Stimulated activated CD8-positive, alpha-beta memory T cell treated with anti-CD3 and anti-CD28 coated beads, Interleukin-4, amount 100 ng/mL, for 1 hour (primary cell): ENCODE measurements around the gene SULF2.
A peak's percentile ranks its signal among the peaks of the same experiment; 100 is the strongest.

Source experiments
- DNase-seq, 2 donors: peaks; one replicate each; pipeline ENCODE4 v3.0.0-alpha.2; 2020; ENCODE audit warnings: low read depth in 2 of 2, low spot score in 1 of 2

SULF2 gene

GRCh38 chr20:47612670-47613069 is 172.6 kb downstream of the SULF2 start:
- no peak for DNase-seq

DNA sequence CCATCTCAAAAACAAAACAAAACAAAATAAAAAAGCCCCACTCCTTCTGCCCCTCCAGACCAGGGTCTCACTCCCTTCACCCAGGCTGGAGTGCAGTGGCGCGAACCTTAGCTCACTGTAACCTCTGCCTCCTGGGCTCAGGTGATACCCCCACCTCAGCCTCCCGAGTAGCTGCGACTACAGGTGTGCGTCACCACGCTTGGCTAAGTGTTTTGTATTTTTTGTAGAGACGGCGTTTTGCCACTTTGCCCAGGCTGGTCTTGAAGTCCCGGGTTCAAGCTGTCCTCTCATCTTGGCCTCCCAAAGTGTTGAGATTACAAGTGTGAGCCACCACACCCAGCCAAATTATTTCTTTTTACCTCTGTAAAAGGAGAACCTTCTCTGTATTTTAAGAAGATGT is 173.5 kb downstream of the SULF2 start:
- no peak for DNase-seq

DNA sequence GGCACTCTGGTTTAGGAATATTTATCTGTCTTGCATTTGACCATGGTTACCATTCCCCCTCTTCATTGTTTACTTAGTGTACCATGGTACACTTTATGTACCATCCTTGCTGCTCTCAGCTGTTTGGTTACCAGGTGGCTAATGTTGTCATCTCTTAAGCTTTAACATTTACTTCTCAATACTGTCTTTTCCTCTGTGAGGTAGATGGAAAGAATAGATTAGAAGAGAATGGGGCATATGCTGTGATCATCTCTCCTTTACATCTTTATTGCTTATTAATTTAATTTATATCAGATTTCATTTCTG is 174.4 kb downstream of the SULF2 start:
- DNase-seq: no peak

DNA sequence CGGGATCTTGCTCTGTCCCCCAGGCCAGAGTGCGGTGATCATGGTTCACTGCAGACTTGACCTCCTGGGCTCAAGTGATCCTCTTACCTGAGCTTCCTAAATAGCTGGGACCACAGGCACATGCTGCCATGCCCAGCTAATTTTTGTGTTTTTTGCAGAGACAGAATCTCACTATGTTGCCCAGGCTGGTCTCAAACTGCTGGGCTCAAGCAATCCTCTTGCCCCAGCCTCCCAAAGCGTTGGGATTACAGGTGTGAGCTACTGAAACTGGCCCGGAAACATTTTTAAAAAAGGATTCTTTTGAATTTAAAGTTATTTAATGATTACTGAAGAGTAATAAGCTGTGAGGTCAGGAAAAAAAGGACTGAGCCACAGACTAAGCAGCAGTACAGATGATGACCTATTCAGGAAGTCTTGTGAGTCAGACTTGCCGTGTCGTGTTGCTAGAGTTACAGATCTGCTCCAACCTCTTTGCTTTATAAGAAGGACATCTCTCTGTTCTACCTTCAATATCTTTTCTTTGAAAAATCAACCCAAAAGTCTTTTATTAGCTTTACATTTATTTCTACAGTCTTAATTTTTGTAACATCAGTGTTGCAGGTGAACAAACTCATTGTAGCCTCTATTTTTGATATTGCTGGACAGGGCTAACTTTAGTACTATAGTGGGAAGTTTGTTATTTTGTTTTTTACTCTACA is 174.9 kb downstream of the SULF2 start:
- DNase-seq: peak; percentile 65 to 74

GRCh38 chr20:47609001-47609400 is 176.3 kb downstream of the SULF2 start:
- DNase-seq: no peak
